Osteocyte (in vitro differentiated cells): ENCODE results near the gene CAMK2N2. TPM values are rescaled to one million over a fixed set of nuclear protein-coding genes. Genes with fewer than 3 reads are reported as not detected.

ENCODE experiments used
- DNase-seq: peaks from one replicate; pipeline ENCODE4 v3.0.0; 2021; ENCODE audit warnings: mixed read lengths; ENCODE audit not compliant: unreplicated experiment; ENCODE audit errors: extremely low spot score
- H3K27ac Mint-ChIP-seq: one replicate; pipeline ENCODE4 v1.8.0; 2021; ENCODE audit warnings: mild to moderate bottlenecking, mixed read lengths; ENCODE audit not compliant: unreplicated experiment
- H3K27me3 Mint-ChIP-seq: one replicate; pipeline ENCODE4 v1.8.0; 2021; ENCODE audit warnings: mixed read lengths; ENCODE audit not compliant: unreplicated experiment
- H3K36me3 Mint-ChIP-seq: one replicate; pipeline ENCODE4 v1.8.0; 2021; ENCODE audit warnings: mixed read lengths; ENCODE audit not compliant: unreplicated experiment
- H3K4me1 Mint-ChIP-seq: one replicate; pipeline ENCODE4 v1.8.0; 2021; ENCODE audit warnings: mixed read lengths; ENCODE audit not compliant: unreplicated experiment
- H3K4me3 Mint-ChIP-seq: one replicate; pipeline ENCODE4 v1.8.0; 2021; ENCODE audit warnings: mild to moderate bottlenecking, moderate library complexity, mixed read lengths; ENCODE audit not compliant: unreplicated experiment
- H3K9me3 Mint-ChIP-seq: one replicate; pipeline ENCODE4 v1.8.0; 2021; ENCODE audit warnings: mixed read lengths; ENCODE audit not compliant: unreplicated experiment
- total RNA-seq: library from RNA; stranded (reverse); gene quantifications from 2 replicates; pipeline ENCODE4 v1.2.1, GENCODE V29; 2021
- TF ChIP-seq, protein P1 (sequence below): fragments of 200-600 bp; sonication (generic); IDR thresholded peaks from 2 replicates; pipeline ENCODE4 v1.5.0; 2021; ENCODE audit warnings: antibody characterized with exemption, mild to moderate bottlenecking, moderate library complexity

Gene CAMK2N2
- total RNA-seq, 1 donor from 2014 or later: 2.0 TPM

DNA sequence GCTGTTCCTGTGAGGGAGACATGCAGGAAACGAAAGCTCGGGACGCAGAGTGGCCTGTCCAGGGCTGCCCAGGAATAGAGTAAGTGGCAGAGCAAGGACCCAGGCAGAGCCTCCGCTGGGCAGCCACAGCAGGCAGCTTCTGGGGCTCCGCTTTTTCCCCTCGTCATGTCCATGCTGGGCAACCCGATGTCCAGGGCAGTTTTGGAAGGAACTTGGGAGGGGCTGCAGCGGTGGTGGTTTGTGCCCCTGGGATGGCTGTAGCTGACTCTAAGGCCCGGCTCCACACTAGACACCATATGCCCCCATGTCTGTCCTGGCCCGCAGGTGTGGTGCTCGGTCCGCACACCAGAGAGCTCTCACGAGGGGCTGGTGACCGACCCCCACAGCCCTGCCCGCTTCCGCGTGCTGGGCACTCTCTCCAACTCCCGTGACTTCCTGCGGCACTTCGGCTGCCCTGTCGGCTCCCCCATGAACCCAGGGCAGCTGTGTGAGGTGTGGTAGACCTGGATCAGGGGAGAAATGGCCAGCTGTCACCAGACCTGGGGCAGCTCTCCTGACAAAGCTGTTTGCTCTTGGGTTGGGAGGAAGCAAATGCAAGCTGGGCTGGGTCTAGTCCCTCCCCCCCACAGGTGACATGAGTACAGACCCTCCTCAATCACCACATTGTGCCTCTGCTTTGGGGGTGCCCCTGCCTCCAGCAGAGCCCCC is 30.5 kb upstream of the CAMK2N2 start:
- TF ChIP-seq, protein P1, sequence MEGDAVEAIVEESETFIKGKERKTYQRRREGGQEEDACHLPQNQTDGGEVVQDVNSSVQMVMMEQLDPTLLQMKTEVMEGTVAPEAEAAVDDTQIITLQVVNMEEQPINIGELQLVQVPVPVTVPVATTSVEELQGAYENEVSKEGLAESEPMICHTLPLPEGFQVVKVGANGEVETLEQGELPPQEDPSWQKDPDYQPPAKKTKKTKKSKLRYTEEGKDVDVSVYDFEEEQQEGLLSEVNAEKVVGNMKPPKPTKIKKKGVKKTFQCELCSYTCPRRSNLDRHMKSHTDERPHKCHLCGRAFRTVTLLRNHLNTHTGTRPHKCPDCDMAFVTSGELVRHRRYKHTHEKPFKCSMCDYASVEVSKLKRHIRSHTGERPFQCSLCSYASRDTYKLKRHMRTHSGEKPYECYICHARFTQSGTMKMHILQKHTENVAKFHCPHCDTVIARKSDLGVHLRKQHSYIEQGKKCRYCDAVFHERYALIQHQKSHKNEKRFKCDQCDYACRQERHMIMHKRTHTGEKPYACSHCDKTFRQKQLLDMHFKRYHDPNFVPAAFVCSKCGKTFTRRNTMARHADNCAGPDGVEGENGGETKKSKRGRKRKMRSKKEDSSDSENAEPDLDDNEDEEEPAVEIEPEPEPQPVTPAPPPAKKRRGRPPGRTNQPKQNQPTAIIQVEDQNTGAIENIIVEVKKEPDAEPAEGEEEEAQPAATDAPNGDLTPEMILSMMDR: no peak
- no peaks in the 10 kb centered on the region for H3K9me3 Mint-ChIP-seq
- no peak for DNase-seq
- H3K36me3 Mint-ChIP-seq: no peaks in the 10 kb centered on the region
- H3K27ac Mint-ChIP-seq: no peak overlapping the region
- H3K27me3 Mint-ChIP-seq: peaks cover 23% of the 10 kb centered on the region
- H3K4me3 Mint-ChIP-seq: no peak overlapping the region
- H3K4me1 Mint-ChIP-seq: no peaks in the 10 kb centered on the region

DNA sequence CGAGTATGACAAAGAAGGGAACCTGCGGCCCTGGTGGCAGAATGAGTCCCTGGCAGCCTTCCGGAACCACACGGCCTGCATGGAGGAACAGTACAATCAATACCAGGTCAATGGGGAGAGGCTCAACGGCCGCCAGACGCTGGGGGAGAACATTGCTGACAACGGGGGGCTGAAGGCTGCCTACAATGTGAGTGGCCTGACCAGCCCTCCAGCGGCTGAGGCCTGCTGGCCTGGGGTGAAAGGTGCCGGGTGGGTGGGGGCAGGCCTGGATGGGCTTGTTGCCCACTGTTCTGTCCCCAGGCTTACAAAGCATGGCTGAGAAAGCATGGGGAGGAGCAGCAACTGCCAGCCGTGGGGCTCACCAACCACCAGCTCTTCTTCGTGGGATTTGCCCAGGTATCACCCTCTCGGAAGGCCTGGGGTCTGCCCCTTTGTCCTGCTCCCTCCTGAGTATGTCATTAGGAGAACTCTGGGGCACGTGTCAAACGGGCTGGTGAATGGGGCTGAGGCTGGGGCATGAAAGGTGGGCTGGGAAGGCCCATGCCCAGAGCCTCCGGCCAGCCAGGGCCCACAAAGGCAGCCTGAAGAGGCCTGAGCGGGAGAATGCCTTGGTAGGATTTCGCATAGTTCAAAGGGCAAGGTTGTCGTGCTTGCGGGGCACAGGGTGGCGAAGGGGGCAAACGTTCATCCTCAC is 29.8 kb upstream of the CAMK2N2 start:
- Mint-ChIP-seq H3K4me3 (no peak overlapping the region), H3K27me3 (peaks cover 25% of the 10 kb centered on the region), H3K4me1 (no peaks in the 10 kb centered on the region), H3K27ac (no peak overlapping the region), H3K36me3 (no peaks in the 10 kb centered on the region), H3K9me3 (no peaks in the 10 kb centered on the region)
- TF ChIP-seq, protein P1: no peak
- DNase-seq: no peak

DNA sequence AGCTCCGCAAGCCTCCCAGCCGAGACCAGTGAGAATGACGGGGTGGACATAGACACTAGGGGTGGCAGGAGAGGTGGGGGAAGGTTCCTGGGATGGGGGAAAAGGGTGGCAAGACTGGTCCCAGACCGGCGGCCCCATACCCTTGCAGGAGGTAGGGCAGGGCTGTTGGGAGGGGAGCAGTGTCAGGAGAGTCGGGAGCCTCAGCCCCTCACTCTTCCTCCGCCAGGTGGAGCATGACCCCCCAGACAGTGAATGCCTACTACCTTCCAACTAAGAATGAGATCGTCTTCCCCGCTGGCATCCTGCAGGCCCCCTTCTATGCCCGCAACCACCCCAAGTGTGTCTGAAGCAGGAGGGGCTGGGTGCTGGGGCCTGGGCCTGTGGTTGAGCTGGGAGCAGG is 29.0 kb upstream of the CAMK2N2 start:
- DNase-seq: no peak
- no peak overlapping the region for H3K27ac Mint-ChIP-seq
- H3K36me3 Mint-ChIP-seq: no peaks in the 10 kb centered on the region
- peaks cover 28% of the 10 kb centered on the region for H3K27me3 Mint-ChIP-seq
- no peaks in the 10 kb centered on the region for H3K9me3 Mint-ChIP-seq
- H3K4me1 Mint-ChIP-seq: no peaks in the 10 kb centered on the region
- TF ChIP-seq, protein P1: no peak
- H3K4me3 Mint-ChIP-seq: no peak overlapping the region

DNA sequence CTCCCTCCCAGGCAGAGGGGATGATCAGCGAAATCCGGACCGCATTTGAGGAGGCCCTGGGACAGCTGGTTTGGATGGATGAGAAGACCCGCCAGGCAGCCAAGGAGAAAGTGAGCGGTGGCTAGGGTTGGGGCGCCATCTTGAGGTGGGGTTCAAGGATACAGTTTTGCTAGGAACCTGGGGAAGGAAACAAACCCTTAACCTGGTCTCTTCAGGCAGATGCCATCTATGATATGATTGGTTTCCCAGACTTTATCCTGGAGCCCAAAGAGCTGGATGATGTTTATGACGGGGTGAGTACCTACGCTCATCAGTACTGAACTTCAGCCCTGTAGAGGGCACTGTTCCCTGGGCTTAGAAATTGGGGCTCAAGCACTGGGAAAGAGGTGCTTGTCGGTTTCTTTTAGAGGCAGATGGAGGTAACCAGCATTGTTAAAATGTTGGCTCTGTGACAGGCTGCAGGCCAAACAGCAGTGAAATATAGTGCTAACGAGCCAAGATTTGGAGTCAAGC is 28.1 kb upstream of the CAMK2N2 start:
- no peak overlapping the region for H3K27ac Mint-ChIP-seq
- TF ChIP-seq, protein P1: peak; percentile 72
- H3K4me3 Mint-ChIP-seq: no peak overlapping the region
- no peaks in the 10 kb centered on the region for H3K9me3 Mint-ChIP-seq
- H3K36me3 Mint-ChIP-seq: no peaks in the 10 kb centered on the region
- peaks cover 26% of the 10 kb centered on the region for H3K27me3 Mint-ChIP-seq
- DNase-seq: no peak
- H3K4me1 Mint-ChIP-seq: no peaks in the 10 kb centered on the region

DNA sequence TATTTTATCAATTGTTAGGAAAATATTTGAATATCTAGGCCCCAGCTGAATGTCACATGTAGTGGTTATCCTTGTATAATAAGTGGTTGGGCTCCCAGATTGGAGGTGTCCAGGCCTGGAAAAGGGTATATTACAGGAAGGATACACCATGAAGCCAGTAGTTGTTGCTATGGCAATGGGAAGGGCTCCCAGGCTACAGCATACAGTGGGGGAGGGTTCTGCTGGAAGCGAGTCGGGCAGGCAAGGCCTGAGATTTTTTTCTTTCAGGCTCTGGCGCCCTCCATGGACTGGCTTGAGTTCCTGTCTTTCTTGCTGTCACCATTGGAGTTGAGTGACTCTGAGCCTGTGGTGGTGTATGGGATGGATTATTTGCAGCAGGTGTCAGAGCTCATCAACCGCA is 23.3 kb upstream of the CAMK2N2 start:
- TF ChIP-seq, protein P1: peak; percentile 44
- Mint-ChIP-seq H3K9me3 (no peaks in the 10 kb centered on the region), H3K27me3 (peaks cover 35% of the 10 kb centered on the region), H3K4me3 (no peak overlapping the region), H3K27ac (no peak overlapping the region), H3K36me3 (no peaks in the 10 kb centered on the region), H3K4me1 (no peaks in the 10 kb centered on the region)
- no peak for DNase-seq
